Measurements from ENCODE around the gene DNAH8. TPM values are rescaled to one million over a fixed set of nuclear protein-coding genes. Genes with fewer than 3 reads are reported as not detected.

DNAH8 gene
- total RNA-seq, 1 experiment from 2014 or later, result not detected

DNA sequence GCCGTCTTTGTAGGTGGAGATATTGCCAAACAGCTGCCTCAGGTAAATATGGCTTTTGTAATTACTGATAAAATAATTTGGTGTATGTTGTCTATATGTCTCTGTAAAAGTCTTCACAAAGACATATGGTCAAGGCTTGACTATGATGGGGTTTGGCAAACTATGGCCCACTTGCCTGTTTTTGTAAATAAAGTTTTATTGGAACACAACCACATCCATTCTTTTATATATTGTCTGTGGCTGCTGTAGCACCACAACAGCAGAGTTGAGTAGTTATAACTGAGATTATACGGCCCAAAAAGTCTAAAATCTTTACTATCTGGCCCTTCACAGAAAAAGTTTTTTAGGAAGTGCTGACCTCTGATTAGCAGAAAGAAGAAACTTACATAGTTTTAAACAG, 133.6 kb downstream of the DNAH8 start:
- Histone ChIP-seq H3K9me2 (ENCODE audit: insufficient read depth) (no peaks in the 10 kb centered on the region), H3K36me3 (ENCODE audit: control insufficient read depth in 1 of 2, insufficient read depth in 2 of 2, low read length in 2 of 2) (no peaks in the 10 kb centered on the region), H3K27ac (ENCODE audit: low read depth, low read length) (no peak overlapping the region), H3K79me2 (ENCODE audit: insufficient read depth, low read length) (no peaks in the 10 kb centered on the region), H3K4me2 (ENCODE audit: low read length) (no peak overlapping the region), H4K20me1 (ENCODE audit: insufficient read depth) (no peaks in the 10 kb centered on the region), H3K4me3 (replicated peaks in 1 of 2; ENCODE audit: low read depth in 1 of 2, low read length in 2 of 2) (no peak overlapping the region), H2AFZ (ENCODE audit: low read depth, low read length, poor library complexity, severe bottlenecking) (no peak overlapping the region), H3K27me3 (ENCODE audit: insufficient read depth, low read length) (peaks cover 65% of the 10 kb centered on the region), H3K9me3 (ENCODE audit: control insufficient read depth in 1 of 2, insufficient read depth in 1 of 2, low read depth in 1 of 2, low read length in 2 of 2) (no peaks in the 10 kb centered on the region), H3K4me1 (ENCODE audit: control insufficient read depth in 1 of 2, insufficient read depth in 2 of 2, low read length in 2 of 2) (peaks cover 0 to 5% of the 10 kb centered on the region in 2 experiments; a peak in 2 of 4 replicates), H3K9ac (ENCODE audit: low read length) (no peak overlapping the region)
- POLR2A ChIA-PET, result no interaction called here
- DNase-seq (ENCODE audit: low read depth, low spot score), result no peak
- CTCF ChIA-PET, result no interaction called here
- BruUV-seq (replicated peaks), result no TSS peak
- ATAC-seq, result no peak
- intact Hi-C loops (cut with micrococcal nuclease), result no loop called here
- TF ChIP-seq SP1 (IDR thresholded peaks at IDR 0.05; ENCODE audit: low read depth) (no peak), FOSL1 (IDR thresholded peaks at IDR 0.05; ENCODE audit: low read depth) (no peak), SRF (IDR thresholded peaks at IDR 0.05; ENCODE audit: low read depth) (no peak), EZH2phosphoT487 (IDR thresholded peaks at IDR 0.05; ENCODE audit: borderline replicate concordance) (no peak), ELF1 (IDR thresholded peaks at IDR 0.05; ENCODE audit: borderline replicate concordance, low read depth) (no peak), CEBPB (IDR thresholded peaks at IDR 0.05; ENCODE audit: low read depth) (no peak), EZH2 (IDR thresholded peaks at IDR 0.05) (no peak), YY1 (IDR thresholded peaks at IDR 0.05; ENCODE audit: extremely low read depth, insufficient replicate concordance, low read depth, low read length) (no peak), ZFX (IDR thresholded peaks at IDR 0.05) (no peak), JUND (IDR thresholded peaks at IDR 0.05) (no peak)
- TF ChIP-seq, protein P1, sequence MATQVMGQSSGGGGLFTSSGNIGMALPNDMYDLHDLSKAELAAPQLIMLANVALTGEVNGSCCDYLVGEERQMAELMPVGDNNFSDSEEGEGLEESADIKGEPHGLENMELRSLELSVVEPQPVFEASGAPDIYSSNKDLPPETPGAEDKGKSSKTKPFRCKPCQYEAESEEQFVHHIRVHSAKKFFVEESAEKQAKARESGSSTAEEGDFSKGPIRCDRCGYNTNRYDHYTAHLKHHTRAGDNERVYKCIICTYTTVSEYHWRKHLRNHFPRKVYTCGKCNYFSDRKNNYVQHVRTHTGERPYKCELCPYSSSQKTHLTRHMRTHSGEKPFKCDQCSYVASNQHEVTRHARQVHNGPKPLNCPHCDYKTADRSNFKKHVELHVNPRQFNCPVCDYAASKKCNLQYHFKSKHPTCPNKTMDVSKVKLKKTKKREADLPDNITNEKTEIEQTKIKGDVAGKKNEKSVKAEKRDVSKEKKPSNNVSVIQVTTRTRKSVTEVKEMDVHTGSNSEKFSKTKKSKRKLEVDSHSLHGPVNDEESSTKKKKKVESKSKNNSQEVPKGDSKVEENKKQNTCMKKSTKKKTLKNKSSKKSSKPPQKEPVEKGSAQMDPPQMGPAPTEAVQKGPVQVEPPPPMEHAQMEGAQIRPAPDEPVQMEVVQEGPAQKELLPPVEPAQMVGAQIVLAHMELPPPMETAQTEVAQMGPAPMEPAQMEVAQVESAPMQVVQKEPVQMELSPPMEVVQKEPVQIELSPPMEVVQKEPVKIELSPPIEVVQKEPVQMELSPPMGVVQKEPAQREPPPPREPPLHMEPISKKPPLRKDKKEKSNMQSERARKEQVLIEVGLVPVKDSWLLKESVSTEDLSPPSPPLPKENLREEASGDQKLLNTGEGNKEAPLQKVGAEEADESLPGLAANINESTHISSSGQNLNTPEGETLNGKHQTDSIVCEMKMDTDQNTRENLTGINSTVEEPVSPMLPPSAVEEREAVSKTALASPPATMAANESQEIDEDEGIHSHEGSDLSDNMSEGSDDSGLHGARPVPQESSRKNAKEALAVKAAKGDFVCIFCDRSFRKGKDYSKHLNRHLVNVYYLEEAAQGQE (IDR thresholded peaks at IDR 0.05; ENCODE audit: low read depth), result no peak
- TF ChIP-seq, protein P2, sequence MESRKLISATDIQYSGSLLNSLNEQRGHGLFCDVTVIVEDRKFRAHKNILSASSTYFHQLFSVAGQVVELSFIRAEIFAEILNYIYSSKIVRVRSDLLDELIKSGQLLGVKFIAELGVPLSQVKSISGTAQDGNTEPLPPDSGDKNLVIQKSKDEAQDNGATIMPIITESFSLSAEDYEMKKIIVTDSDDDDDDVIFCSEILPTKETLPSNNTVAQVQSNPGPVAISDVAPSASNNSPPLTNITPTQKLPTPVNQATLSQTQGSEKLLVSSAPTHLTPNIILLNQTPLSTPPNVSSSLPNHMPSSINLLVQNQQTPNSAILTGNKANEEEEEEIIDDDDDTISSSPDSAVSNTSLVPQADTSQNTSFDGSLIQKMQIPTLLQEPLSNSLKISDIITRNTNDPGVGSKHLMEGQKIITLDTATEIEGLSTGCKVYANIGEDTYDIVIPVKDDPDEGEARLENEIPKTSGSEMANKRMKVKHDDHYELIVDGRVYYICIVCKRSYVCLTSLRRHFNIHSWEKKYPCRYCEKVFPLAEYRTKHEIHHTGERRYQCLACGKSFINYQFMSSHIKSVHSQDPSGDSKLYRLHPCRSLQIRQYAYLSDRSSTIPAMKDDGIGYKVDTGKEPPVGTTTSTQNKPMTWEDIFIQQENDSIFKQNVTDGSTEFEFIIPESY (IDR thresholded peaks at IDR 0.05; ENCODE audit: extremely low read depth, insufficient replicate concordance, low read length), result no peak
- TF ChIP-seq, protein P3, sequence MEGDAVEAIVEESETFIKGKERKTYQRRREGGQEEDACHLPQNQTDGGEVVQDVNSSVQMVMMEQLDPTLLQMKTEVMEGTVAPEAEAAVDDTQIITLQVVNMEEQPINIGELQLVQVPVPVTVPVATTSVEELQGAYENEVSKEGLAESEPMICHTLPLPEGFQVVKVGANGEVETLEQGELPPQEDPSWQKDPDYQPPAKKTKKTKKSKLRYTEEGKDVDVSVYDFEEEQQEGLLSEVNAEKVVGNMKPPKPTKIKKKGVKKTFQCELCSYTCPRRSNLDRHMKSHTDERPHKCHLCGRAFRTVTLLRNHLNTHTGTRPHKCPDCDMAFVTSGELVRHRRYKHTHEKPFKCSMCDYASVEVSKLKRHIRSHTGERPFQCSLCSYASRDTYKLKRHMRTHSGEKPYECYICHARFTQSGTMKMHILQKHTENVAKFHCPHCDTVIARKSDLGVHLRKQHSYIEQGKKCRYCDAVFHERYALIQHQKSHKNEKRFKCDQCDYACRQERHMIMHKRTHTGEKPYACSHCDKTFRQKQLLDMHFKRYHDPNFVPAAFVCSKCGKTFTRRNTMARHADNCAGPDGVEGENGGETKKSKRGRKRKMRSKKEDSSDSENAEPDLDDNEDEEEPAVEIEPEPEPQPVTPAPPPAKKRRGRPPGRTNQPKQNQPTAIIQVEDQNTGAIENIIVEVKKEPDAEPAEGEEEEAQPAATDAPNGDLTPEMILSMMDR (IDR thresholded peaks at IDR 0.05 in 2 of 3, conservative IDR thresholded peaks at IDR 0.05 in 1 of 3; ENCODE audit: borderline replicate concordance in 1 of 3, insufficient read depth in 1 of 3, low read depth in 2 of 3, low read length in 2 of 3), result no peak
- RAD21 ChIA-PET (ENCODE audit: low non-redundant PET in 1 of 2, low total read pairs in 2 of 2, uncharacterized antibody in 2 of 2, unreplicated experiment in 2 of 2), result no interaction called here
